Ishikawa (cell line): ENCODE measurements around the gene PLIN4.

Source experiments
- RAD21 ChIP-seq: IDR thresholded peaks from 2 replicates; pipeline ENCODE4 v1.6.1; 2012; ENCODE audit warnings: low read depth
- TEAD4 ChIP-seq: IDR thresholded peaks from 2 replicates; pipeline ENCODE4 v1.6.1; 2012
- ZBTB7A ChIP-seq: IDR thresholded peaks from 2 replicates; pipeline ENCODE4 v1.6.1; 2012; ENCODE audit warnings: low read depth
- TF ChIP-seq, protein P1 (sequence below): IDR thresholded peaks from 2 replicates; pipeline ENCODE4 v1.6.1; 2012
- TF ChIP-seq, protein P2 (sequence below): IDR thresholded peaks from 2 replicates; pipeline ENCODE4 v1.6.1; 2012; ENCODE audit warnings: low read depth, mild to moderate bottlenecking

The PLIN4 gene

DNA sequence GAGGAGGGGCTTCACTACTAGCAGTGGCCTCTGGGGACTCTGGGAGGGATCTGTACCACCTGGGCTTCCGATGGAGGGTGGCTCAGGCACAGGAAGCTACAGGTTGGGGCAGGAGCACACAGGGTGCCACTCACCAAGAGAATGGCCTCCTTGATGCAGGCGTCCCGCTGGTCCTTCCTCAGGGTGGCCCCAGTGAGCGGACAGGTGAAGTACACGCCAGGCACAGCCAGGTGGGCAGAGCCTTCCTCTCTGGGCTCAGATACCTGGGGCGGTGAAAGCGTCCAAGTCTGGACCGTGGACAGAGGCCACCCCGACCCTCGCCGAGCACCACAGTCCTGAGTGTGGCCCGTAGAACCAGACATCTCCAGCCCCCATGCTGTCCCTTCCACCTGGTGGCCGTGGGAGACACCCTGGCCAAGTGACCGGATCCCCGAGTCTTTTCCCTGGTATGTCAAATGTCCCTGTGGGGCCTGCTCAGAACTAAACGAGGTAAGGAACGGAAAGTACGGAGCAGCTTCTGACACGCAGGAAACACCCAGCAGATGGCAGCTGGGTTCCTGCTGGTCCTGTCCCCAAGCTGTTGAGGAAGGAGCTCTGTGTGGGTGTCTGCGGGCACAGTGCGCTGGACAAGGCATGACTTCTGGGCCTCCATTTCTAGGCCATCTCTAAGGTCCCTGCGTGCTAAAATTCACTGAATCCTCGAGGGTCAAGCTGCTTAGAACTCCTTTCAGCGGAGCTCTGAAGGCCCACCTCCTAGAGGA, 65.9 kb downstream of the PLIN4 start:
- TF ChIP-seq TEAD4 = no peak
- TF ChIP-seq ZBTB7A = no peak
- TF ChIP-seq, protein P1, sequence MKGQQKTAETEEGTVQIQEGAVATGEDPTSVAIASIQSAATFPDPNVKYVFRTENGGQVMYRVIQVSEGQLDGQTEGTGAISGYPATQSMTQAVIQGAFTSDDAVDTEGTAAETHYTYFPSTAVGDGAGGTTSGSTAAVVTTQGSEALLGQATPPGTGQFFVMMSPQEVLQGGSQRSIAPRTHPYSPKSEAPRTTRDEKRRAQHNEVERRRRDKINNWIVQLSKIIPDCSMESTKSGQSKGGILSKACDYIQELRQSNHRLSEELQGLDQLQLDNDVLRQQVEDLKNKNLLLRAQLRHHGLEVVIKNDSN = no peak
- TF ChIP-seq, protein P2, sequence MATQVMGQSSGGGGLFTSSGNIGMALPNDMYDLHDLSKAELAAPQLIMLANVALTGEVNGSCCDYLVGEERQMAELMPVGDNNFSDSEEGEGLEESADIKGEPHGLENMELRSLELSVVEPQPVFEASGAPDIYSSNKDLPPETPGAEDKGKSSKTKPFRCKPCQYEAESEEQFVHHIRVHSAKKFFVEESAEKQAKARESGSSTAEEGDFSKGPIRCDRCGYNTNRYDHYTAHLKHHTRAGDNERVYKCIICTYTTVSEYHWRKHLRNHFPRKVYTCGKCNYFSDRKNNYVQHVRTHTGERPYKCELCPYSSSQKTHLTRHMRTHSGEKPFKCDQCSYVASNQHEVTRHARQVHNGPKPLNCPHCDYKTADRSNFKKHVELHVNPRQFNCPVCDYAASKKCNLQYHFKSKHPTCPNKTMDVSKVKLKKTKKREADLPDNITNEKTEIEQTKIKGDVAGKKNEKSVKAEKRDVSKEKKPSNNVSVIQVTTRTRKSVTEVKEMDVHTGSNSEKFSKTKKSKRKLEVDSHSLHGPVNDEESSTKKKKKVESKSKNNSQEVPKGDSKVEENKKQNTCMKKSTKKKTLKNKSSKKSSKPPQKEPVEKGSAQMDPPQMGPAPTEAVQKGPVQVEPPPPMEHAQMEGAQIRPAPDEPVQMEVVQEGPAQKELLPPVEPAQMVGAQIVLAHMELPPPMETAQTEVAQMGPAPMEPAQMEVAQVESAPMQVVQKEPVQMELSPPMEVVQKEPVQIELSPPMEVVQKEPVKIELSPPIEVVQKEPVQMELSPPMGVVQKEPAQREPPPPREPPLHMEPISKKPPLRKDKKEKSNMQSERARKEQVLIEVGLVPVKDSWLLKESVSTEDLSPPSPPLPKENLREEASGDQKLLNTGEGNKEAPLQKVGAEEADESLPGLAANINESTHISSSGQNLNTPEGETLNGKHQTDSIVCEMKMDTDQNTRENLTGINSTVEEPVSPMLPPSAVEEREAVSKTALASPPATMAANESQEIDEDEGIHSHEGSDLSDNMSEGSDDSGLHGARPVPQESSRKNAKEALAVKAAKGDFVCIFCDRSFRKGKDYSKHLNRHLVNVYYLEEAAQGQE = no peak
- no peak for TF ChIP-seq RAD21
